GM12891 (cell line): ENCODE results near the gene PERM1.

Experiments used
- DNase-seq: peaks from one replicate; pipeline ENCODE4 v3.0.0; 2011; ENCODE audit warnings: low spot score; ENCODE audit not compliant: insufficient read length
- FAIRE-seq: peaks from 2 replicates; lab custom pipeline; 2011; peaks lifted over from hg19 to GRCh38; lab: Jason Lieb, UNC
- PAX5 ChIP-seq: IDR thresholded peaks from 2 replicates; pipeline ENCODE4 v1.6.1; 2011; ENCODE audit warnings: low read length, moderate library complexity, mild to moderate bottlenecking; ENCODE audit not compliant: insufficient read depth, severe bottlenecking
- POLR2A ChIP-seq: IDR thresholded peaks from 2 replicates; pipeline ENCODE4 v1.6.1; 2011; ENCODE audit warnings: low read depth, low read length, control low read depth
- POLR2AphosphoS5 ChIP-seq: IDR thresholded peaks from 2 replicates; pipeline ENCODE4 v1.6.1; 2011; ENCODE audit warnings: low read depth, low read length, control low read depth
- POU2F2 ChIP-seq: IDR thresholded peaks from 2 replicates; pipeline ENCODE4 v1.6.1; 2011; ENCODE audit warnings: low read depth, mild to moderate bottlenecking, control low read depth, low read length, moderate library complexity
- SPI1 ChIP-seq: IDR thresholded peaks from 2 replicates; pipeline ENCODE4 v1.6.1; 2011; ENCODE audit warnings: low read depth, low read length, control low read depth
- TAF1 ChIP-seq: IDR thresholded peaks from 2 replicates; pipeline ENCODE4 v1.6.1; 2011; ENCODE audit warnings: low read depth, low read length, control low read depth

Gene PERM1

GRCh38 chr1:932173-932510, 49.8 kb downstream of the PERM1 start:
- FAIRE-seq = no peak

GRCh38 chr1:931380-932172, 50.3 kb downstream of the PERM1 start:
- DNase-seq (no peak), FAIRE-seq (no peak)
- TF ChIP-seq POU2F2 = no peak
- no peak for TF ChIP-seq POLR2A
- no peak for TF ChIP-seq PAX5

More at GRCh38 chr1:932173-932510, 49.8 kb downstream of the PERM1 start:
- no peak for DNase-seq
- no peak for TF ChIP-seq TAF1
- TF ChIP-seq POU2F2 = no peak
- no peak for TF ChIP-seq POLR2AphosphoS5
- TF ChIP-seq PAX5 = no peak
- TF ChIP-seq SPI1 = no peak
- TF ChIP-seq POLR2A = no peak

- DNase-seq = no peak
- TF ChIP-seq TAF1 (no peak), SPI1 (no peak), POLR2A (no peak), POLR2AphosphoS5 (no peak), PAX5 (no peak), POU2F2 (no peak)
- no peak for FAIRE-seq
Observed at GRCh38 chr1:930633-931138, 51.2 kb downstream of the PERM1 start.

- TF ChIP-seq TAF1 = no peak
- no peak for TF ChIP-seq POLR2A
- no peak for TF ChIP-seq PAX5
- TF ChIP-seq POLR2AphosphoS5 = no peak
- no peak for TF ChIP-seq POU2F2
- no peak for TF ChIP-seq SPI1
- no peak for FAIRE-seq
- DNase-seq = no peak
Observed at GRCh38 chr1:929712-930632, 51.9 kb downstream of the PERM1 start.

- TF ChIP-seq POLR2AphosphoS5 = no peak
- TF ChIP-seq SPI1 = no peak
- no peak for TF ChIP-seq POLR2A
- no peak for TF ChIP-seq POU2F2
- no peak for TF ChIP-seq TAF1
Observed at GRCh38 chr1:928825-929661, 52.9 kb downstream of the PERM1 start.

GRCh38 chr1:927748-928147, 54.1 kb downstream of the PERM1 start:
- DNase-seq (no peak), FAIRE-seq (no peak)
- TF ChIP-seq POLR2A = no peak
- no peak for TF ChIP-seq TAF1
- TF ChIP-seq SPI1 = no peak

More at GRCh38 chr1:928825-929661, 52.9 kb downstream of the PERM1 start:
- FAIRE-seq (no peak), DNase-seq (no peak)

- no peak for FAIRE-seq
- TF ChIP-seq POLR2A = no peak
- TF ChIP-seq TAF1 = no peak
- TF ChIP-seq POLR2AphosphoS5 = no peak
- no peak for TF ChIP-seq SPI1
- no peak for DNase-seq
Observed at GRCh38 chr1:927234-927633, 54.7 kb downstream of the PERM1 start.

GRCh38 chr1:925561-926421, 56.1 kb downstream of the PERM1 start:
- TF ChIP-seq PAX5 (no peak), TAF1 (no peak), SPI1 (no peak), POLR2AphosphoS5 (no peak), POU2F2 (no peak)
- FAIRE-seq (no peak), DNase-seq (no peak)
